NCI-H2107 treated with DMSO at 0.1 percent for 48 hours (cell line): ENCODE results near the gene FGF6.
A peak's percentile ranks its signal among the peaks of the same experiment; 100 is the strongest.
"Not testable (repeated sequence)": the region's sequence is repeated elsewhere in the genome, so short reads cannot be mapped to it uniquely, and the experiment has no call there.

ENCODE experiments used
- DNase-seq: peaks from one replicate; lab custom pipeline; 2025; ENCODE audit not compliant: unreplicated experiment; lab: John Stamatoyannopoulos, UW

FGF6 gene

GRCh38 chr12:4421590-4422031 lies 24.0 kb downstream of the FGF6 start:
- DNase-seq: peak; percentile 25

GRCh38 chr12:4420138-4420670 lies 25.4 kb downstream of the FGF6 start:
- no peak for DNase-seq

- no peak for DNase-seq
These were observed 26.7 kb downstream of the FGF6 start for GRCh38 chr12:4418913-4419312.

GRCh38 chr12:4417936-4418335 lies 27.7 kb downstream of the FGF6 start:
- no peak for DNase-seq

- no peak for DNase-seq
These were observed 28.2 kb downstream of the FGF6 start for GRCh38 chr12:4417455-4417854.

GRCh38 chr12:4416276-4416675 lies 29.3 kb downstream of the FGF6 start:
- DNase-seq: no peak

- DNase-seq: peak; percentile 78
These were observed 33.1 kb downstream of the FGF6 start for GRCh38 chr12:4412465-4412864.

GRCh38 chr12:4412056-4412455 lies 33.6 kb downstream of the FGF6 start:
- DNase-seq: no peak

GRCh38 chr12:4407136-4407535 lies 38.5 kb downstream of the FGF6 start:
- DNase-seq: no peak

GRCh38 chr12:4404877-4405637 lies 40.6 kb downstream of the FGF6 start:
- DNase-seq: not testable (repeated sequence)

- DNase-seq: no peak
These were observed 42.6 kb downstream of the FGF6 start for GRCh38 chr12:4402996-4403395.

GRCh38 chr12:4401117-4401516 lies 44.5 kb downstream of the FGF6 start:
- DNase-seq: no peak

- no peak for DNase-seq
These were observed 49.8 kb downstream of the FGF6 start for GRCh38 chr12:4395818-4396217.

GRCh38 chr12:4393211-4393610 lies 52.4 kb downstream of the FGF6 start:
- no peak for DNase-seq

GRCh38 chr12:4392223-4392742 lies 53.3 kb downstream of the FGF6 start:
- no peak for DNase-seq

GRCh38 chr12:4388662-4389061 lies 57.0 kb downstream of the FGF6 start:
- DNase-seq: no peak

- DNase-seq: no peak
These were observed 57.6 kb downstream of the FGF6 start for GRCh38 chr12:4388032-4388431.

- no peak for DNase-seq
These were observed 58.0 kb downstream of the FGF6 start for GRCh38 chr12:4387607-4388006.

- DNase-seq: peak; percentile 11
These were observed 58.8 kb downstream of the FGF6 start for GRCh38 chr12:4386801-4387200.
